Naive thymus-derived CD8-positive, alpha-beta T cell (primary cell): ENCODE results near the gene DNAH1. TPM values are rescaled to one million over a fixed set of nuclear protein-coding genes. Genes with fewer than 3 reads are reported as not detected.
A peak's percentile ranks its signal among the peaks of the same experiment; 100 is the strongest.

Experiments
- ATAC-seq, 2 donors: fragments of 150-1000 bp; cut with Tn5 transposase in 1 of 2; sonication (Bioruptor Pico), chemical (Tn5 transposase) in 1 of 2; 1 replicate in 1 of 2; 2 replicates in 1 of 2; pipeline ENCODE4 v1.10.0; 2021; ENCODE audit warnings: mild to moderate bottlenecking in 2 of 2, moderate library complexity in 2 of 2
- POLR2A ChIA-PET: fragments of 350-600 bp; sonication (Branson Sonifier 250); formaldehyde crosslinking; loops from one replicate; lab custom pipeline; 2021; ENCODE audit warnings: antibody characterized with exemption; lab: Charles Lee
- DNase-seq, 10 donors: peaks; one replicate each; pipeline versions ENCODE4 v3.0.0 to v3.0.0-alpha.2; 2020 to 2022
- H3K27ac Mint-ChIP-seq, 10 donors: one replicate each; pipeline ENCODE4 v1.8.0; 2020 to 2022; ENCODE audit warnings: mild to moderate bottlenecking in 10 of 10, mixed read lengths in 10 of 10, moderate library complexity in 4 of 10, inconsistent platforms in 1 of 10
- H3K27me3 Mint-ChIP-seq, 5 donors: one replicate each; pipeline ENCODE4 v1.8.0; 2021 to 2022; ENCODE audit warnings: mixed read lengths in 5 of 5
- H3K36me3 Mint-ChIP-seq, 3 donors: one replicate each; pipeline ENCODE4 v1.8.0; 2020 to 2022; ENCODE audit warnings: mixed read lengths in 3 of 3, mild to moderate bottlenecking in 2 of 3, inconsistent platforms in 1 of 3
- H3K4me1 Mint-ChIP-seq, 4 donors: one replicate each; pipeline ENCODE4 v1.8.0; 2021 to 2022; ENCODE audit warnings: mixed read lengths in 4 of 4
- H3K4me3 Mint-ChIP-seq, 10 donors: one replicate each; pipeline ENCODE4 v1.8.0; 2020 to 2022; ENCODE audit warnings: mild to moderate bottlenecking in 10 of 10, mixed read lengths in 10 of 10, moderate library complexity in 6 of 10, inconsistent platforms in 1 of 10
- H3K9me3 Mint-ChIP-seq, 9 donors: one replicate each; pipeline ENCODE4 v1.8.0; 2020 to 2022; ENCODE audit warnings: mixed read lengths in 9 of 9, mild to moderate bottlenecking in 3 of 9, inconsistent platforms in 1 of 9, moderate library complexity in 1 of 9
- microRNA-seq: library from miRNA; unstranded; fragments of <30 nt; microRNA quantifications from one replicate; pipeline ENCODE4 v1.2.0, GENCODE V29; 2022; ENCODE audit warnings: borderline microRNAs expressed
- polyA plus RNA-seq, 3 donors: library from polyadenylated mRNA; unstranded; fragments of 300-500 nt; fragmentation: Illumina TruSeq; gene quantifications; one replicate each; pipeline ENCODE4 v1.2.3, GENCODE V29; 2021
- total RNA-seq, 8 experiments: library from RNA in 2 of 8; stranded (reverse) in 2 of 8; gene quantifications; one replicate each; pipeline ENCODE4 v1.2.3 and lab custom pipeline; 2021 to 2026

Gene DNAH1
- total and polyA plus RNA-seq, 5 experiments from 2014 or later, result 0.21 to 41.4 (median 1.3) TPM

DNA sequence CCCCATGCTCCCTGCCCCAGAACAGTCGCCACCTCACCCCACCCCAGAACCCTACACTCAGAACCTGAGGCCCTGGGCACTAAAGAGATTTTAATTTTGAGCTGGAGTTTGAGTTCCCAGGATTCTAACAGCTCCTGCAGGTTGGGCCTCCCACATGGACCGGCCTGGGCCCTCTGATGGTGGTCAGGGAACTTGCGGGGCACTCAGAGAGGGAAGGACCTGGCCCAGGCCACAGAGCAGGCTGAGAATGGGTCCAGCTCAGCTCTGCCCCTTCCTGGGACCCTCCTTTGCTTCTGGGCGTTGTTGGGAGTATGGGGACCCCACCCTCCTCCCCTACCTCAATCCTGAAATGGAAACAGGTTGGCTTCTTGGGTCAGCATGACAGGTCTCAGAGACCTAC, 129.9 kb downstream of the DNAH1 start:
- Mint-ChIP-seq H3K4me3 (no peak overlapping the region), H3K27me3 (no peaks in the 10 kb centered on the region), H3K27ac (no peak overlapping the region), H3K4me1 (peaks cover 7 to 14% (median 9%) of the 10 kb centered on the region in 4 donors), H3K9me3 (no peaks in the 10 kb centered on the region), H3K36me3 (no peaks in the 10 kb centered on the region)
- DNase-seq (peak in 1 of 10 donors; percentile 46), ATAC-seq (no peak)
- POLR2A ChIA-PET, result interaction anchor here (0.8 to 2.2 kb wide), 3 partner anchors 9 to 34 kb away, joined by 3 to 14 read pairs (median 7); partner anchors contain the start of gene NISCH

DNA sequence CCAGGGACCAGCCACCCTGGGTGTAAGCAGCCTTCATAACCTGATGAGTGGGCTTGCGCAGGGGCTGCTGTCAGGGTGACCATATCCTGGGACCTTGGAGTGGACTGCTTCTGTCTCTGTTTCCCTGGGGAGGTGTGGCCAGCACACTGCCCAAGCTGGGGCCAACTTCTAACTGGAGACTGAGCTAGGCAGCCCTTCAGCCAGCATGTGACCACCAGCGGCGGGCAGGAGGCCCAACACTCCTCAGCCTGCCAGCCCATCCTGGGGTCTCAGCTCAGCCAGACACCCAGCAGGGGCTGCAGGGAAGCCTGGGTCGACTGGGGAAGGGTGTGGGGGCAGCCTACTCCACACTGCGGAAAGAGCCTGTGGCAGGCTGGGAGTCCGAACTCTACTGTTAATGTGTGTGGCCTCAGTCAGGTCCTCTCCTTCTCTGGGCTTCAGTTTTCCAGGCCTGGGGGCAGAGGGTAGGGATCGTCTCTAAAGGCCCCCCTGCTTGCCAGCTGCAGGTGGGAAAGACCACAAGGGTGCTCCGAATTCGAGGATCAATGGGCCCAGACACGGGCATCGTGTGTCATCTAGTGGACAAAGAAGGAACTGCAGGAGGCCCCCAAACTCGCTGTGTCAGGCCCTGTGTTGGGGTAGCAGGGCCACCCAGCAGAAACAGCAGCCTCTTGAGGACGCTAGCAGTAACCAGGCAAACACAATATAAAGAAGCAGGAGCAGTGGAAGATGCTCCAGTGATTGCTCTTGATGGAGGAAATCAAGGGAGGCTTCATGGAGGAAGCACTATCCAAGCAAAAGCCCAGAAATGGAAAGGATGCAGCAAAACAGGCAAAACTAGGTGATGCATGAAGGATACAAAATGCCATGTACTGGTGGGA, 130.8 kb downstream of the DNAH1 start:
- Mint-ChIP-seq H3K36me3 (no peaks in the 10 kb centered on the region), H3K4me3 (peak overlapping the region in 2 of 10 donors; percentile 16 to 28), H3K27me3 (no peaks in the 10 kb centered on the region), H3K4me1 (peaks cover 7 to 14% (median 9%) of the 10 kb centered on the region in 4 donors), H3K9me3 (no peaks in the 10 kb centered on the region), H3K27ac (peak overlapping the region in 9 of 10 donors; percentile 20 to 87 (median 70))
- ATAC-seq, result peak; percentile 74 to 78
- DNase-seq, result peak; percentile 53 to 85 (median 74)
- POLR2A ChIA-PET, result interaction anchor here (0.6 to 2.2 kb wide), 8 partner anchors 8 to 296 kb away, joined by 3 to 14 read pairs (median 4); partner anchors contain the start of gene NISCH

DNA sequence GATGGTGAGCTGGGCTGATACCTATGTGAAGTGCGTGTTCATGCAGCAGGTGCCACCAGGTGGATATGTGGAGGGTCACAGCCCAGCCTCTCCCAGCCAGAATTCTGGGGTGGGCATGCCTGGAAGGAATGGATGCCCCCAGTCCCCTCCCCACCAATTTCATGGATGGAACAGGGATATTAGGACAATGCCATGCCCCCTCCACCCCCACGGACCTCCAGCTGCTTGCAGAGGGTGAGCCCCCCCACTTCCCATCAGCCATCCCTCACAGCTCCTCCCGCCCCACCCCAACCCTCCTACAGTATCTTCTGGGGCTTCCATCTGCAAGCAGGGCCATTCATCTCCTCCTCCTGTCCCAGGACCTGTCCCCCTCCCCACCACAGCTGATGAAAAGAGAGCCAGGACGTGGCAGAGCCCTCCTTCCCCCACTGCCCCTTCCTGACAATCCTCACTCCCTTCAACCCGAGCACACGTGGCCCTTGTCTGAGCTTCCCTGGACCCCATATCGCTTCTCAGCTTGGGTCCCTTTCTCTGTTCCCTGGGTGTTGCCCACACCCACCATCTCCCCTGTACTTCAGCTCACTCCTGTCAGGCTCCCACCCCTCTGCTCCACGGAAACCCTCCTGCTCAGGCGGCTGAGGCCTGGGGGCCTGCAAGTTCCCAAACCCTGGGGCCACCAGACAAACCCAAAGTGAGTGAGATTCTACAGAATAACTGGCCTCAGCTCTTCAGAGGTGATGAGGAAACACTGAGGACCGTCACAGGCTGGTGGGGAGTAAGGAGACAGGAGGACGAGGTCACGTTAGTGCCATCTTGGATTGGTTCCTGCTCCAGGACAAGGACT, 131.6 kb downstream of the DNAH1 start:
- POLR2A ChIA-PET, result interaction anchor here (0.7 to 1.2 kb wide), 8 partner anchors 9 to 218 kb away, joined by 3 to 5 read pairs (median 4); no protein-coding TSS in a partner anchor
- no peak overlapping the region for H3K4me3 Mint-ChIP-seq
- H3K27ac Mint-ChIP-seq, result peak overlapping the region in 3 of 10 donors; percentile 39 to 72 (median 64)
- H3K27me3 Mint-ChIP-seq, result no peaks in the 10 kb centered on the region
- no peak for ATAC-seq
- H3K36me3 Mint-ChIP-seq, result no peaks in the 10 kb centered on the region
- no peaks in the 10 kb centered on the region for H3K9me3 Mint-ChIP-seq
- peak in 1 of 10 donors; percentile 58 for DNase-seq
- peaks cover 7 to 14% (median 9%) of the 10 kb centered on the region in 4 donors for H3K4me1 Mint-ChIP-seq

Small RNAs within 50 kb of the gene (microRNA-seq; reads per million reads assigned to microRNA genes)
- gene MIR135A1, result not detected
- 492,098 reads per million, percentile 100 among the genes with 10 or more reads in this experiment for gene MIRLET7G

Other genes with a start within 250 kb of the DNAH1 start
- gene POC1A, start 161.9 kb upstream of the DNAH1 start, total RNA-seq, result 1 to 10 TPM; 1.2 to 1.9 TPM
- 1 to 10 TPM in 1 of 3 donors, under 1 TPM in 2; 0.28 to 1.1 (median 0.66) TPM for gene POC1A, start 161.9 kb upstream of the DNAH1 start, polyA plus RNA-seq
- 10 to 100 TPM; 16.2 to 18.8 TPM for gene ALAS1, start 118.2 kb upstream of the DNAH1 start, total RNA-seq
- gene ALAS1, start 118.2 kb upstream of the DNAH1 start, polyA plus RNA-seq, result 10 to 100 TPM; 14.7 to 28.9 (median 18.5) TPM
- gene TLR9, start 90.7 kb upstream of the DNAH1 start, total RNA-seq, result 1 to 10 TPM; 2.4 to 2.8 TPM
- gene TLR9, start 90.7 kb upstream of the DNAH1 start, polyA plus RNA-seq, result not detected
- gene TWF2, start 77.2 kb upstream of the DNAH1 start, total RNA-seq, result 10 to 100 TPM; 77.2 to 77.6 TPM
- gene TWF2, start 77.2 kb upstream of the DNAH1 start, polyA plus RNA-seq, result 100 to 1,000 TPM; 112 to 171 (median 142) TPM
- gene PPM1M, start 70.6 kb upstream of the DNAH1 start, total RNA-seq, result 100 to 1,000 TPM; 108 to 114 TPM
- gene PPM1M, start 70.6 kb upstream of the DNAH1 start, polyA plus RNA-seq, result 100 to 1,000 TPM in 2 of 3 donors, 10 to 100 TPM in 1; 68.0 to 172 (median 106) TPM
- 100 to 1,000 TPM; 190 to 191 TPM for gene WDR82, start 37.7 kb upstream of the DNAH1 start, total RNA-seq
- 100 to 1,000 TPM; 136 to 172 (median 146) TPM for gene WDR82, start 37.7 kb upstream of the DNAH1 start, polyA plus RNA-seq
- 10 to 100 TPM; 39.9 to 41.5 TPM for gene GLYCTK, start 28.5 kb upstream of the DNAH1 start, total RNA-seq
- gene GLYCTK, start 28.5 kb upstream of the DNAH1 start, polyA plus RNA-seq, result 10 to 100 TPM in 1 of 3 donors, 1 to 10 TPM in 2; 6.4 to 10.4 (median 7.6) TPM
- gene BAP1, start 93.7 kb downstream of the DNAH1 start, total RNA-seq, result 100 to 1,000 TPM; 105 to 106 TPM
- gene BAP1, start 93.7 kb downstream of the DNAH1 start, polyA plus RNA-seq, result 10 to 100 TPM; 15.8 to 22.6 (median 16.9) TPM
- gene PHF7, start 94.3 kb downstream of the DNAH1 start, total RNA-seq, result 10 to 100 TPM; 14.2 to 18.1 TPM
- 1 to 10 TPM; 7.1 to 9.5 (median 7.7) TPM for gene PHF7, start 94.3 kb downstream of the DNAH1 start, polyA plus RNA-seq
- not detected for gene SEMA3G, start 128.8 kb downstream of the DNAH1 start, total RNA-seq
- not detected for gene SEMA3G, start 128.8 kb downstream of the DNAH1 start, polyA plus RNA-seq
- 1 to 10 TPM; 7.1 to 7.8 TPM for gene TNNC1, start 137.7 kb downstream of the DNAH1 start, total RNA-seq
- 1 to 10 TPM in 1 of 3 donors, under 1 TPM in 2; 0.60 to 1.4 (median 0.90) TPM for gene TNNC1, start 137.7 kb downstream of the DNAH1 start, polyA plus RNA-seq
- gene NISCH, start 139.3 kb downstream of the DNAH1 start, total RNA-seq, result 100 to 1,000 TPM; 180 to 191 TPM
- 10 to 100 TPM; 17.8 to 30.1 (median 20.4) TPM for gene NISCH, start 139.3 kb downstream of the DNAH1 start, polyA plus RNA-seq
- 1 to 10 TPM; 6.1 to 9.8 TPM for gene STAB1, start 179.0 kb downstream of the DNAH1 start, total RNA-seq
- gene STAB1, start 179.0 kb downstream of the DNAH1 start, polyA plus RNA-seq, result not detected
- gene NT5DC2, start 217.5 kb downstream of the DNAH1 start, total RNA-seq, result 1 to 10 TPM; 2.3 to 3.5 TPM
- gene NT5DC2, start 217.5 kb downstream of the DNAH1 start, polyA plus RNA-seq, result under 1 TPM in 2 of 3 donors, not detected in 1; 0.28 to 0.34 TPM
- gene UQCC5, start 220.3 kb downstream of the DNAH1 start, total RNA-seq, result 10 to 100 TPM in 1 of 2 experiments, 1 to 10 TPM in 1; 9.7 to 13.4 TPM
- gene UQCC5, start 220.3 kb downstream of the DNAH1 start, polyA plus RNA-seq, result 10 to 100 TPM; 29.1 to 35.1 (median 29.4) TPM